ENCODE measurements around the gene PDGFB. TPM values are rescaled to one million over a fixed set of nuclear protein-coding genes. Genes with fewer than 3 reads are reported as not detected.

PDGFB gene
- total RNA-seq, result 10 to 100 TPM; 17.5 to 51.2 TPM
- long read RNA-seq, partial matches to known transcripts, result 10 of 16 reads
- long read RNA-seq, other reads (novel, unspliced or antisense), result 2 of 16 reads

DNA sequence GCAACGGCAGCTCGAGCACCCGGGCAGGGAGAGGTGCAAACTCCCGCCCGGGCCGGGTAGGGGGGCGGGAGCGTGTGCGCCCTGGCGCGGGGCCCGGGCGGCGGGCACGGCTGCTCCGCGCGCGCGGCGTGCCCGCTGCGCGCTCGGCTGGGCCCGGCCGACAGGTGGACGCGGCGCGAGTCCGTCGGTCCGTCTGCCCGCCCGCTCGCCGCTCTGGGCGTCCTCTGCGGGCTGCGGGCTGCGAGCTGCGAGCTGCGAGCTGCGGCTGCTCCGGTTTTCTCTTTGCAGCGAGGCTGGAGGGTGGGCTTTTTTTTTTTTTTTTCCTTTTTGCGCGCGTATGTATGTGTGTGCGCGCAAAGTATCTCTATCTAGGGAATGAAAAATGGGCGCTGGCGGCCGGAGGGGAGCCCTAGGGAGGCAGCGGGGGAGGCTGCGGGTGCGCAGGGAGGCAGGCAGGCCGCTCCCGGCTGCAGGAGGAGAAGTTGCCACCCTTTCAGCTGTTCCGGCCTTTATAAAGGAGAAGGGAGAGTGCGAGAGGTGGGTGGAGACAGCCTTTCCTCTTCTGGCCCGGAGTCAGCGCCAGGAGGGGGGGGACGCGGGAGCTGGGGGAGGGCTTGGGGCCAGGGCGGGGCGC lies at the start of gene PDGFB:
PDGFB (minus strand) TSS at position 487 of the 634 bp plus-strand sequence. CDS start 1,019 bp downstream, outside the sequence.
- DNase-seq (peak; percentile 57), ATAC-seq (peak; percentile 36 to 60)
- intact Hi-C loops (cut with DNase I), result loop anchor here (2.0 kb wide), 2 partner anchors 64 to 66 kb away; no protein-coding TSS in a partner anchor

DNA sequence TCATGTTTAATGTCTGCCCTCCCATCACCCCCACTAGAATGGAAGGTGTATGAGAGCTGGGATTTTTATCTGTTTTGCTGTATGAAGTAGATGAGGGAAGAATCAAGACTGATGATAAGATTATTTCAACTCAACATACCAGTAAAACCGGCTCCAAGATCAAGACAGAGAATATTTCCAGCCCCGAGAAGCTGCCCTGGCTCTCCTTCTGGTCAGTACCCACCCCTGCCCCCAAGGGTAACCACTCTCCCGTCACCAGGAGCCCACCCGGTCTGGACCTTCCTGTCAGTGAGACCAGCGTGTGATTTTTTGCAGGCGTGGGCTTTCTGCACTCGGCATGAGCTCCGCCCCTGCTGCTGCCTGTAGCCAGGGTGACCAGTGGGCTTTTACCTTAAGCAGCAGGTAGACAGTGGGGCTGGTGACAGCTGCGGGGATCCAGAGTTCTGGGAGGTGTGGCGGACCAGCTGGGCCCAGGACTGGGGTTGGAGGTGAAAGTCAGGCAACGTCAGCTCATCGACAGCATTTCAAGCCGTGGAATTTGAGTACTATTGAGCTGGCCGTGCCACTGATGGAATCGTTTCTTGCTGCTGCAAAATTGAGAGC lies 49.1 kb upstream of the PDGFB start:
- ATAC-seq (no peak), DNase-seq (no peak)
- intact Hi-C loops (cut with DNase I), result no loop called here

DNA sequence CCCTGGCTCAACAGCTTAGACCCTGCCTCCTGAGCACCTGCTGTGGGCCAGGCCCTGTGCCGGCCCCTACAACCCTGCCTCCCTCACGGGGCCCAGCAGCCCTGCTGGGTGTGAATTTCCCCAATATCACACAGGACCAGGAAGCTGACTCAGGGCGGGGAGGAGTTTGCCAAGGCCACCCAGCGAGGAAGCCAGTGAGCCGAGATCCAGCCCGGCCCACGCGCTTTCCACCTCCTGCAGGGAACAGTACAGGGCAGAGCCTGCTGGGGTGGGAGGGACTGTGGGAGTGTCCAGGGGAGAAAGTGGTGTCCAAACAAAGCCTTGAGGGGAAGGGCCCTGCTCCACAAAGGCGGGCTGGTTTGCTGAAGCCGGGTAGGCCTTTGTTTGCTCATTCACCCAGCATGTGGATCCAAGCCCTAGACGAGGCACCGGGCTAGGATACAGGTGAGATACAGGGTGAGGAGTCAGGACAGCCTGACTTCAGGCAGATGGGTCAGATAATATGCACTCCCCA lies 47.8 kb upstream of the PDGFB start:
- ATAC-seq (peak; percentile 86 to 93), DNase-seq (peak; percentile 96)
- intact Hi-C loops (cut with DNase I), result no loop called here

DNA sequence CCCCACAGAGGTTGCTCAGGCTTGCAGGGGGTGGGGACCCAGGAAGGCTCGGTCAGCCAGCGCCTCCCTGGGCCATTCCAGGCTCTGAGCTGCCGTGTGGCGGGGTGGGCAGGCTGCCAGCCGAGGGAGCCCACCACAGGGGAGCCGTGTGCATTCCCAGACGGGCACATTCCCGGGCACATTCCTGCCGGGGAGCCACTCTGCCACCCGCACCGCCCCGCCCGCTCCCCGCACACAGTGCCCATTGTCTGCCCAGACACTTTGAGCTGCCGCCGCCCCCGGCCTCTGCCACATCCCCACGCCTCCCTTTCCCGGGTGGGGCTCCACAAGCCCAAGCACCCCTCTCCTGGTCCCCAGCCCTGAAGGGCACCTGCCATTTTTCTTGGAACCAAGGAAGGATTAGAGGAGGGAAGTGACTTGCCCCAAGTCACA lies 47.3 kb upstream of the PDGFB start:
- no peak for DNase-seq
- intact Hi-C loops (cut with DNase I), result no loop called here
- peak; percentile 4 to 5 for ATAC-seq

DNA sequence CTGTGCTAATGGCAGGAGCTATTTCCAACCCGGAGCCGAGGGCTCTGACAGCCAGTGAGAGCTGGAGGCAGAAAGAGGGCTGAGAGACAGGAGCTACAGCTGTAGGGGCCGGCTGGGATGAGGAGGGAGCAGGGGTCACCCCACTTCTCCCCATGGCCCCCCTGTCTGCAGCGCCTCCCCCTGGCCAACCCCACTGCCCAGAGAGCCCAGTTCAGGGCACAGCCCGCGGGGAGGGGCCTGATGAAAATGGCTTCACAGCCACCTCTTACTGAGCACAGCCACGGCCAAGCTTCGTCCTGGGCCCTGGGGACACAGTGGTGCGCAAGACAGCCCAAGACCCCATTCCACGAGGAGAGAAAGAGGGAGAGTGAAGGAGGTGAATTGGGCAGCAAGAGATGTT lies 46.7 kb upstream of the PDGFB start:
- DNase-seq (no peak), ATAC-seq (no peak)
- intact Hi-C loops (cut with DNase I), result no loop called here

DNA sequence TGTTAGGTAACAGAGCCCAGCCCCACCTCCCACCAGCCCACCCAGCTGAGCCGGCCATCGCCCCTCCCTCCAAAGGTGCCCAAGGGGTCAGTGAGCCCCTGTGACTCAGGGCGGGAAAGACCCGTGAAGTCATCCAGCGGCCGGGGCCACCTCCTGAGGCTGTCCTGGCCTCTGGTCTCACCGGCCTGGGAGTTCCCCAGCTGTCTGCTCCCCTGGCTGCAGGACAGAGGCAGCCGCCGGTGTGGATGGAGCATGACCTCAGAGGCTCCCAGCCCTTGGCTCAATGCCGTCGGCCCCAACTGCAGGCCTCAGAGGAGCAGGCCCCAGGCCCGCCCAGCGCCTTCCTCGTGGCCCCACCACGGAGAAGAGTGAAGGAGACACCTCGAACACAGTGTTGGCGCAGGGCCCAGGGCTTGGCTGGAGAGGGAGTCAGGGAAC lies 46.0 kb upstream of the PDGFB start:
- ATAC-seq (peak; percentile 54 to 75), DNase-seq (peak; percentile 83)
- intact Hi-C loops (cut with DNase I), result no loop called here

DNA sequence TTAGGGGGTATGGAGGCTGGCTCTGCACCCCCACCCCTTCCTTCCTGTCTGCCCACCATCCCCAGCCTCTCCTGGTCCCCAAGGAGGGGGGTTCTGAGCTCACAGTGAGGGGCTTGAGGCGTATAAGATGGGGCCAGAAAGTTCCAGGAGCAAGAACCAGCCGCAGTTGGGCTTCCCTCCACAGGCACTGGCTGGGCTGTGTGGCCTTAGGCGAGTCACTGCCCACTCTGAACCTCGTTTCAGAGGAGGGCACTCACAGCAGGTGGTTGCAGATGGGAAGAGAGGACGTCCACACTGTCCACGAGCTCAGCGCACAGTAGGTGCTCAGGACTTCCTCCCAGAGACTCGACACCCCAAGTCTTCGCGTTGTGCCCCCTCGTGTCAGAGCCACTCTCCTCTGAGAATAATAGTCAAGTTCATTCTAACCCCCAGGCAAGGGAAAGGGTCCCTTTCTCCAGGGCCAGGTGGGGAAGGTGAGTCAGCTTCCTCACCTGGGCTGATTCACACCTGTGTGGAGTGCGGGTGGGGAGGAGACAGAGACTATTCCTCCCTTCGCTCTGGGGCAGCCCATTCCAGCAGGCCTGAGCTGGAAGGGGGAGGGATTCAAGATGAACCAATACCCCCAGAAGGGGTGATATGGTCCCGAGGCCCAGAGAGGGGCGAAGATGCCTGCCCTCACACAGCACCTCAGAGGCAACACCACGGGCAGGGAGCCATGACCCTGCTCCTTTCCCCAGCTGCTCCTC lies 45.4 kb upstream of the PDGFB start:
- intact Hi-C loops (cut with DNase I), result no loop called here
- DNase-seq (no peak), ATAC-seq (no peak)

DNA sequence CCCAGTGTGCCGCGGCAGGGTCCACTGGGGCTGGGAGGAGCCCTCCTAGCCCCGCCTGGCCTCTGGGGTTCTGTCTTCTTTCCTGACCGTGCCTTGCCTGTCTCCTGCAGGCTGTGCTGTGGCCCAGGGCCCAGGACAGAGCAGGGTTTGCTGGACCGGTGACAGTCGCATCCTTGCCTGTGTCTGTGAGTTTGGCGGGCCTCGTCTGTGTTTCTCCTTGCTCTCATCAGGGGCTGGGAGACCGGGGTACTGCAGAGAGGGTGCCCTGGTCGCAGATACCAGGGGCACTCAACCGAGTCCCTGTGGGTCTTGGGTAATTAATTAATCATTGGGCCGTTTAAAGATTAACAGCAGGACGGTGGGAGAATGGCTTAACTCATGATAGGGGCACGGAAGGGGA lies 44.8 kb upstream of the PDGFB start:
- ATAC-seq (no peak), DNase-seq (no peak)
- intact Hi-C loops (cut with DNase I), result no loop called here

DNA sequence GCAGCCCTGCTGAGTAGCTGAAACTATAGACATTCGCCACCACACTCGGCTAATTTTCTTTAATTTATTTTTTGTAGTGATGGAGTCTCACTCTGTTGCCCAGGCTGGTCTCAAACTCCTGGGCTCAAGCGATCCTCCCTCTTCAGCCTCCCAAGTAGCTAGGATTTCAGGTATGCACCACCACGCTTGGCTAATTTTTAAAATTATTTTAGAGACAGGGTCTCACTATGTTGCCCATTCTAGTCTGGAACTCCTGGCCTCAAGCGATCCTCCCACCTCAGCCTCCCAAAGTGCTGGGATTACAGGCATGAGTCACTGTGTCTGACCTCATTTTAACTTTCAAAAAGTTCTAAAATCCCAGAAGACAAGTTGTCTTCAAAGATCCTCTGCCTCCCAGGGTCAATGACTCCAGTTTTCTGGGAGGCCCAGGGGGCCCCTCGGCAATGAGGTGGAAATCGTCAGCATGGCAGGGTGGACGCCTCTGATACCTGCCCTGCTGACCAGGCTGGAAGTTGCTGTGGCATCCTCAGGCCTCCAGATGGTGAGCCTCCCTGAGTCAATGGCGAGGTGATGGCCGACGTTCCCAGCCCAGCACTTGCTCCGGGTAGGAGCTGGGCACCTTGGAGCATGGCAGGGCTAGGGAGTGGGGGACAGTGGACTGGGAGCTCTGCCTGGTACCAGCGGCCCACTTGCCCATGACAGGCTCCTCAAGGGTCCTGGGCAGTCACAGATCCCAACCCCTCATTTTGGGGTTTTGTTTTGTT lies 43.5 kb upstream of the PDGFB start:
- no peak for DNase-seq
- intact Hi-C loops (cut with DNase I), result no loop called here
- ATAC-seq, result no peak

DNA sequence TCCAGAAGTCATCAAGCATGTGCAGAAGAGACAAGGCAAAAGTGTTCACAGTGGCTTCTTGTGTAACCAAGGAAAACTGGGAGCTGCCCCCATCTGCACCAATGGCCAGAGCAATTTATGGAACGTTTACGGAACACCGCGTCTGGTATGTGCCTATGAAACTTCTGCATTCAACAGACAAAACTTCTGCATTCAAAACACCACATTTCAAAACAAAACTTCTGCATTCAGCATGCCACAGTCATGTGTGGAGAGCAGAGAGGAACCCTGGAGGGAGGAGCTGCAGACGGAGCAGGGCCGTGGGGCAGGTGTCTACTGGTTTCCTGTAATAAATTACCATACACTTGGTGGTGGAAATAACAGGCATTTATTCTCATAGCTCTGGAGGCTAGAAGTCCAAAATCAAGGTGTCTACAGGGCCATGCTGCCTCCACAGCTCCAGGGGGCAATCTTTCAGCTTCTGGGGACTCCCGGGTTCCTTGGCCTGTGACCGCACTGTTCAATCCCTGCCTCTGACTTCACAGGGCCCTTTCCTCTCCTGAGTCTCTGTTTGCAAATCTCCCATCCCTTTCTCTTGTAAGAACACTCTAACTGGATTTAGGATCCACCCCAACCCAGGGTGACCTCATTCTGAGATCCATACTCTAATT lies 42.4 kb upstream of the PDGFB start:
- intact Hi-C loops (cut with DNase I), result no loop called here
- DNase-seq (no peak), ATAC-seq (no peak)

DNA sequence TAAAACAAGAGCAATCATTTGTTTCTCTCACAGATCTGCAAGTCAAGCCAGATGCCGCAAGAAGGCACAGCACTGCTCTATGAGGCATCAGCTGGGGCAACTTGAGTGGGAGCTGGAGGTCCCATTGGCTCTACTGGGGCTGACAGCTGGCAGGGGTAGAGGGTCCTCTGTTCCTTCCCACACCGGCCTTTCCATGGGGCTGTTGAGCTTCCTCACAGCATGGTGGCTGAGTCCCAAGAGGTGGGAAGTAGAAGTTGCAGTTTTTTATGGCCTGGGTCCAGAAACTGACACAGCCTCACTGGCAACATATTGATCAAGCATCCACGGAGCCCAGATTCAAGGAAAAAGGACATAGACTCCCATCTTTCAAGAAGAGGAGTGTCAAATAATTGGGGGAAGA lies 40.2 kb upstream of the PDGFB start:
- DNase-seq (no peak), ATAC-seq (no peak)
- intact Hi-C loops (cut with DNase I), result no loop called here

DNA sequence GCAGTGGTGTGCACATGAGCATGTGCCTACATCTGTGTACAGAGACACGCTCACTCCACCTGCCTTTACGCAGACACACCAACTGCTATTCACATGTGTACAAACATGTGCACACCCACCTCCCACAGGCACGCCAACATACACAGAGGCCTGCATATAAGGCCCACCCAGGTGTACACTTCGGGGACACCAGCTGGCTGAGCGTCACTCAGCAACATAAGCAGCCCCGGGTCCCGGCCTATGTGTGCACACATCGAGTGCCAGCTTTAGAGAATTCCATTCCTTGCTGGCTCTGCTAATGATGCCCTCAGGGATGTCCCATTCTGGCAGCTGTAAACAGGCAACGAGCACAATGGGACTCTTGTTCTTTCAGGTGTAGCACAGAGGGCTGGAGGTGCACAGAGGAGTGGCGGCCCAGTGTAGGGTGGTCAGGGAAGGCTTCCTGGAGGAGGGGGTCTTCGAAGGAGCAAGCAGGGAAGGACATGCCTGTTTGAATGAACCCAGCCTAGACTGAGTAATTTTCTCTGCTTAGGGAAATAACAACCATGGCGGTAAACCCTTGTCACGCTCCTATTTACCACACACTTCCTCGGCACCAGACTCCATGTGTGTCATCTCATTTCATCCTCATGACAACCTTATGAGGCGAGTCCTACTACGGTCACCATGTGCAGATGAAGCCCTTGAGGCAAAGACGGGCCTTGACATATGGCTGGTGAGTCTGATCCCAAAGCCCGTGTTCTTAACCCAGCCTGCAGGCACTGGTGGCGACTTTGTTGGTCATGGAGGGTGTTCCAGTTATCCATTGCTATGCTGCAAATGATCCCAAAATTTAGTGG lies 39.6 kb upstream of the PDGFB start:
- DNase-seq (no peak), ATAC-seq (no peak)
- intact Hi-C loops (cut with DNase I), result no loop called here

DNA sequence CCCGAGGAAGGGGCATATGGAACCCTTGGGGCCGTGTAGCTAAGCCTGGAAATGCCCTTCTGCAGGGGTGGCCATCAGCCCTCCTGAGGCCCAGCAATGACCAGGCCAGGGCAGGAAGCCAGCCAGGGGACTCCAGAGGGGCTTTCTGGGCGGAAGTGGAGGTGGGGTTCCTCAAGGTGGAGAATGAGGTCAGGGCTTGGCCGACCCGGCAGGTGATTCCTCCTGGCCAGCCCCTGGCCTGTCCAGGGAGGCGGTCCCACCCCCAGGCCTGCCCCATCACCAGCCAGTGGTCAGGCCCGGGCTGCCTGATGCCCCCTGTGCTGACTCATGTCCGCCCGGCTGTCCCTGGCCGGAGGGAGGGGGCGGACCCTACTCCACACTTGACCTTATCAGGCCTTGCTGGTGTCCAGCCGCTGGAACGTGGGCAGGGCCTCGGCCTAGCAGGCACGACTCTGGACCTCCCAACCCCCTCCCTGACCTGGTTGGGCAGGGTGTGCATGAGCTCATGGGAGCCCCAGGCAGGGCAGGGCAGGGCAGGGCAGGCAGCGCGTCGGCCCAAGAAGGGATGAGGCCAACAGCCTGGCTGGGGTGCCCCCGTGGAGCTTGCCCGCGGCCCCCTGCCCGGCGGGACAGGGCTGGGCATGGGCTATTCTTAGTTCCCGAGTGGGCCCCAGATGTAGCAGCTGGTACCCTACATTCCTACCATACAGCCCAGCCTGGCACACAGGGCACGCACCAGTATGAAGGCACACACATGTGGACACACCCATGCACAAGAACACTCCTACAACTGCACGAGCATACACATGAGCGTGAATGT lies 38.8 kb upstream of the PDGFB start:
- ATAC-seq, result peak; percentile 85 to 91
- intact Hi-C loops (cut with DNase I), result no loop called here

DNA sequence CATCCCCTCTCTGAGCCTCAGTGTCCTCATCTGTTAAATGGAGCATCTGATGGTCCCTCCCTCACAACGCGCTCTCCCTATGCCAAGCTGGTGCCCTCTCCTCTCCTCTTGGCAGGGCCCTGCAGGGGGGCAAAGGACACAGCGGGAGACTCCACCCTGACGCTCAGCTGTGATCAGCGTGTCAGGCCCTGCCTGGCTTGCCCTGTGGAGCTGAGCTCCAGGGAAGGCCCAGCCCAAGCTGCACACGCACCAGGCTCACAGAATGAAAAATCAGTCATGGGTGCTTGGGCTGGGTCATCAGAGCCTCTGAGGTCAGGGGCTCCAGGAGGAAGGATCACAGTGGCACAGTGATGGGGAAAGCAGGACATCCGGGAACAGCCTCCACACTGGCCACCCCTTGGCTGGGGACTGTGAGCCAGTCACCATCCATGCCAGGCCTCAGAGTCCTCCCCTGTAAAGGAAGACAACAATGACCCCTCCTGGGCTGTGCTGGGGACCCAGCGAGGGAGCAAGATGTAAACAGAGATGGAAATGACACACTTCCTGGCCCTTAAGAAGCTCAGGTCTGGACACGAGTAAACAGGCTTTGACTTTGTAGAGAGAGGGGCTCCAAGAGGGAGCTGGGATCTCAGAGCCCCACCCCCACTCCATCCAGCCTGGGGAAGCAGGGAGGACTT lies 38.0 kb upstream of the PDGFB start:
- peak; percentile 41 to 54 for ATAC-seq
- intact Hi-C loops (cut with DNase I), result no loop called here

More for the DNA sequence above, 38.8 kb upstream of the PDGFB start:
- DNase-seq, result peak; percentile 85

DNA sequence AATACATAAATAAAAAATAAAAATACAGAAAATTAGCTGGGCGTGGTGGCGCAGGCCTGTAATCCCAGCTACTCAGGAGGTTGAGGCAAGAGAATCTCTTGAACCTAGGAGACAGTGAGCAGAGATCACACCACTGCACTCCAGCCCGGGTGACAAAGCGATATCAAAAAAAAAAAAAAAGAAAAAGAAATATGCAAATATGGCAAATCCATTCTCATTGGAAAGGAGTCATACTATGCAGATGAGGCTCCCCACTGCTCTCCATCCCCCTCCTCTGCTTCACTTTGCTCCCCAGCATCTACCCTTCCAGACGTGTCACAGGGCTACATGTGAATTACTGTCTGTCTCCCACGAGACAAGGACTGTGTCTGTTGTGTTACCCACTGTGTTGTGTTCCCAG lies 36.3 kb upstream of the PDGFB start:
- no peak for ATAC-seq
- no peak for DNase-seq
- intact Hi-C loops (cut with DNase I), result no loop called here

More for the DNA sequence above, 38.0 kb upstream of the PDGFB start:
- DNase-seq, result no peak

DNA sequence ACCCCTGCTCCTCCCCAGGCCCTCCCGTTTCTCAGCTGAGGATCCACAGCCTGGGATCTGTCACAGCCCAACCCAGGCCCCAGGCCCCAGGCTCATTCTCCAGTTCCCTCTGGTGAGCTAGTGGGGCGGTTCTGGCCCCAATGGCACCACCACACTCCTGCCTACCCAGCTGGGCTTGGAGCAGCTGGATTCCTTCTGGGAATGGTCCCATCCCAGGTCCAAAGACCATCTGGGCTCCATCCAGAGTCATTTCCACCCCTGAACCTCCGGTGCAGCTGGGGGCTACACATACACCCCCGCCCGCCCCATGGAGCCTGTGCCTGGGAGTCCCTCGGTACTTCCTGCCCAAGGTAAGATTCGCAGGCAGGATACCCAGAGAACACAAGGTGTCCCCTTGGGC lies 35.5 kb upstream of the PDGFB start:
- intact Hi-C loops (cut with DNase I), result no loop called here
- no peak for DNase-seq
- ATAC-seq, result no peak

Measured in left cardiac atrium (tissue), 4 donors.